SIG-M5 (cell line): ENCODE data around the gene CCNA2.

ENCODE experiments used
- DNase-seq: peaks from one replicate; lab custom pipeline; 2025; lab: John Stamatoyannopoulos, UW

The CCNA2 gene

GRCh38 chr4:121801715-121802075 is 22.0 kb downstream of the CCNA2 start:
- no peak for DNase-seq

- DNase-seq, result peak; percentile 85
Measured at GRCh38 chr4:121800961-121801714, 22.5 kb downstream of the CCNA2 start, which contains the start of gene EXOSC9. EXOSC9 (plus strand) TSS chr4:121801323; CDS start chr4:121801425, 102 bp downstream.

- DNase-seq, result no peak
Measured at GRCh38 chr4:121800638-121800960, 23.1 kb downstream of the CCNA2 start.

- no peak for DNase-seq
Measured at GRCh38 chr4:121799867-121800501, 23.7 kb downstream of the CCNA2 start.

- DNase-seq, result no peak
Measured at GRCh38 chr4:121799208-121799823, 24.4 kb downstream of the CCNA2 start.

GRCh38 chr4:121796283-121796682 is 27.4 kb downstream of the CCNA2 start:
- DNase-seq, result no peak

- no peak for DNase-seq
Measured at GRCh38 chr4:121794505-121795188, 29.0 kb downstream of the CCNA2 start.

GRCh38 chr4:121792966-121793365 is 30.7 kb downstream of the CCNA2 start:
- DNase-seq, result no peak

- DNase-seq, result no peak
Measured at GRCh38 chr4:121791481-121791880, 32.2 kb downstream of the CCNA2 start.

- no peak for DNase-seq
Measured at GRCh38 chr4:121790976-121791375, 32.7 kb downstream of the CCNA2 start.

GRCh38 chr4:121789960-121790829 is 33.5 kb downstream of the CCNA2 start:
- DNase-seq, result no peak

GRCh38 chr4:121789455-121789854 is 34.2 kb downstream of the CCNA2 start:
- DNase-seq, result no peak

- DNase-seq, result no peak
Measured at GRCh38 chr4:121788896-121789295, 34.8 kb downstream of the CCNA2 start.

GRCh38 chr4:121786221-121786620 is 37.5 kb downstream of the CCNA2 start:
- DNase-seq, result no peak

- no peak for DNase-seq
Measured at GRCh38 chr4:121785479-121785878, 38.2 kb downstream of the CCNA2 start.

GRCh38 chr4:121784975-121785374 is 38.7 kb downstream of the CCNA2 start:
- DNase-seq, result no peak

- no peak for DNase-seq
Measured at GRCh38 chr4:121784401-121784800, 39.3 kb downstream of the CCNA2 start.

GRCh38 chr4:121783210-121783609 is 40.5 kb downstream of the CCNA2 start:
- no peak for DNase-seq

GRCh38 chr4:121778991-121779628 is 44.6 kb downstream of the CCNA2 start:
- DNase-seq, result no peak

- no peak for DNase-seq
Measured at GRCh38 chr4:121777625-121778024, 46.1 kb downstream of the CCNA2 start.
